Measurements from ENCODE around the gene BACH2.

The BACH2 gene

DNA sequence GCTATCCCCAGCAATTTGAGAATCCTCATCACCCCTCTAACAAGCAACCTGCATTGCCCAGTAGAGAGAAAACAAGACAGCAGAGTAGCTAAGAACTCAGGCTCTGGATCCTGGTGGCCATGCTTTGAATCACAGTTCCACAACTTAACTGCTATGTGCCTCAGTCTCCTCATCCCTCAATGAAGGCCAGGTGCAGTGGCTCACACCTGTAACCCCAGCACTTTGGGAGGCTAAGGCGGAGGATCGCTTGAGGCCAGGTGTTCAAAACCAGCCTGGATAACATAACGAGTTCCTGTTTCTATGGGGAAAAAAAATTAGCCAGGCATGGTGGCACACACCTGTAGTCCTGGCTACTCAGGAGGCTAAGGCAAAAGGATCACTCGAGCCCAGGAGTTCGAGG lies 23.7 kb downstream of the BACH2 start:
- no peak for DNase-seq (ENCODE audit: insufficient read length)
- FAIRE-seq: no peak
- no peak for TF ChIP-seq TAF1 (IDR thresholded peaks at IDR 0.05; ENCODE audit: borderline replicate concordance, low read depth, low read length)
- TF ChIP-seq POLR2AphosphoS5 (IDR thresholded peaks at IDR 0.05; ENCODE audit: low read depth, low read length): no peak
- no peak for TF ChIP-seq POLR2A (IDR thresholded peaks at IDR 0.05; ENCODE audit: low read depth, low read length)

- no peak for TF ChIP-seq TAF1 (IDR thresholded peaks at IDR 0.05; ENCODE audit: borderline replicate concordance, low read depth, low read length)
- TF ChIP-seq POLR2AphosphoS5 (IDR thresholded peaks at IDR 0.05; ENCODE audit: low read depth, low read length): no peak
- TF ChIP-seq POLR2A (IDR thresholded peaks at IDR 0.05; ENCODE audit: low read depth, low read length): no peak
- no peak for DNase-seq (ENCODE audit: insufficient read length)
- FAIRE-seq: no peak
These were observed 24.8 kb downstream of the BACH2 start for GRCh38 chr6:90271831-90272230.

GRCh38 chr6:90269334-90269733 lies 27.3 kb downstream of the BACH2 start:
- DNase-seq (ENCODE audit: insufficient read length): no peak
- no peak for FAIRE-seq
- TF ChIP-seq POLR2A (IDR thresholded peaks at IDR 0.05; ENCODE audit: low read depth, low read length) (no peak), TAF1 (IDR thresholded peaks at IDR 0.05; ENCODE audit: borderline replicate concordance, low read depth, low read length) (no peak), POLR2AphosphoS5 (IDR thresholded peaks at IDR 0.05; ENCODE audit: low read depth, low read length) (no peak)

DNA sequence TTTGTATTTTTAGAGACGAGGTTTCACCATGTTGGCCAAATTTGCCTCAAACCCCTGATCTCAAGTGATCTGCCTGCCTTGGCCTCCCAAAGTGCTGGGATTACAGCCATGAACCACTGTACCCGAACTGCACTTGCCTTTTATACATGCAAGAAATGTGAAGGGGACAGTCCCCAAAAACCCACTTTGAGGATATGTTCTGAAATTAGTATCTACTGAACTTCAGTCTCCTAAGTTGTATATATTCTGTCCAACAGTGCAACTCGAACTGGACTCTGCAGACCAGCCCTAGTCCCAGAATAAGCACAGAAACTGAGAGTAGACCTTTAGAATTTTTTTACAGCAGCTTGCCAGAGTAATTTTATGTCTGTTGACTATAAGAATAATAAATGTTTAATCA lies 28.5 kb downstream of the BACH2 start:
- FAIRE-seq: no peak
- TF ChIP-seq POLR2AphosphoS5 (IDR thresholded peaks at IDR 0.05; ENCODE audit: low read depth, low read length) (no peak), TAF1 (IDR thresholded peaks at IDR 0.05; ENCODE audit: borderline replicate concordance, low read depth, low read length) (no peak), POLR2A (IDR thresholded peaks at IDR 0.05; ENCODE audit: low read depth, low read length) (no peak)
- no peak for DNase-seq (ENCODE audit: insufficient read length)

DNA sequence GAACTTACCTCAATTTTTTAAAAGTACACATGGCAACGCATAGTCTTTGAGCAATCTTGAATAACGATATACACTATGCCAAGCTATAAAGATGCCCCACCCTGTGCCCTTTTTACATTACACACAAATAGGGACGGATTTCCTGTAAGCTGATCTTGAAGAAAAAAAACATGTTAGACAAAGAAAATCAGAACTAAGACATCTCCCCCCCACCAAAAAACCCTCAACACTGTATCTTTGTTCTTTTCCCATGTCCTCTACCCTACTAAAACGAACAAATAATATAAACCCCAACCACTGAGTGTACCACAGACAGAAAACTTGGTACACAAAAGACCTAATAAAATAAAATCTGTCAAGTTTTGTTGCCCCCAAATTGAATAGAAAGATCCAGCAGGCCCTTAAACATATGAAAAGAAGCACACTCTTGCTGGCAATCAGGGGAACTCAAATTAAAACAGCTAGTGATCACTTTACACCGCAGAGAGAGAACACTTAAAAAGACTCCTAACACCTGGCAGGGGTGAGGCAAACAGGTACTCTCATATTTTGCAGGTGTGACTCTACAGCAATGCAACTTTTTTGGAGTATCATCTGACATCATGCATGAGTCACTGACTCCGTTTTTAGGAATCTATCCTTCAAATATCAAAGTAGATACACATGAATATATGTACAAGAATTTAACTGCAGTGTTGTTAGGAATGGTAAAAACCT lies 29.6 kb downstream of the BACH2 start:
- FAIRE-seq (no peak), DNase-seq (ENCODE audit: insufficient read length) (no peak)
- TF ChIP-seq POLR2A (IDR thresholded peaks at IDR 0.05; ENCODE audit: low read depth, low read length) (no peak), TAF1 (IDR thresholded peaks at IDR 0.05; ENCODE audit: borderline replicate concordance, low read depth, low read length) (no peak), POLR2AphosphoS5 (IDR thresholded peaks at IDR 0.05; ENCODE audit: low read depth, low read length) (no peak)

GRCh38 chr6:90264561-90264960 lies 32.1 kb downstream of the BACH2 start:
- no peak for FAIRE-seq
- DNase-seq (ENCODE audit: insufficient read length): no peak
- no peak for TF ChIP-seq POLR2A (IDR thresholded peaks at IDR 0.05; ENCODE audit: low read depth, low read length)
- no peak for TF ChIP-seq POLR2AphosphoS5 (IDR thresholded peaks at IDR 0.05; ENCODE audit: low read depth, low read length)
- no peak for TF ChIP-seq TAF1 (IDR thresholded peaks at IDR 0.05; ENCODE audit: borderline replicate concordance, low read depth, low read length)

- no peak for TF ChIP-seq TAF1 (IDR thresholded peaks at IDR 0.05; ENCODE audit: borderline replicate concordance, low read depth, low read length)
- no peak for TF ChIP-seq POLR2A (IDR thresholded peaks at IDR 0.05; ENCODE audit: low read depth, low read length)
- no peak for TF ChIP-seq POLR2AphosphoS5 (IDR thresholded peaks at IDR 0.05; ENCODE audit: low read depth, low read length)
- FAIRE-seq: no peak
- DNase-seq (ENCODE audit: insufficient read length): no peak
These were observed 33.0 kb downstream of the BACH2 start for GRCh38 chr6:90263633-90264032.

GRCh38 chr6:90261801-90262200 lies 34.8 kb downstream of the BACH2 start:
- no peak for DNase-seq (ENCODE audit: insufficient read length)
- FAIRE-seq: no peak

DNA sequence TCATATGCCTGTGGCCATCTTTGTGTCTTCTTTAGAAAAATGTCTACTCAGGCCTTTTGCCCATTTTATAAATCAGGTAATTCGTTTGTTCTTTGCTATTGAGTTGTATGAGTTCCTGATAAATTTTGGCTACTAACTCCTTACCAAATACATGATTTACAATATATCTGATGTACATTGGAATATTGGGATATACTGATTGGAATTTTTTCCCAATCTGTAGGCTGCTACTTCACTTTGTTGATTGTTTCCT lies 39.2 kb downstream of the BACH2 start:
- no peak for FAIRE-seq
- TF ChIP-seq TAF1 (IDR thresholded peaks at IDR 0.05; ENCODE audit: borderline replicate concordance, low read depth, low read length): no peak
- TF ChIP-seq POLR2AphosphoS5 (IDR thresholded peaks at IDR 0.05; ENCODE audit: low read depth, low read length): no peak
- no peak for TF ChIP-seq POLR2A (IDR thresholded peaks at IDR 0.05; ENCODE audit: low read depth, low read length)
- no peak for DNase-seq (ENCODE audit: insufficient read length)

More at GRCh38 chr6:90261801-90262200, 34.8 kb downstream of the BACH2 start:
- TF ChIP-seq POLR2A (IDR thresholded peaks at IDR 0.05; ENCODE audit: low read depth, low read length): no peak
- TF ChIP-seq TAF1 (IDR thresholded peaks at IDR 0.05; ENCODE audit: borderline replicate concordance, low read depth, low read length): no peak
- TF ChIP-seq POLR2AphosphoS5 (IDR thresholded peaks at IDR 0.05; ENCODE audit: low read depth, low read length): no peak

GRCh38 chr6:90256698-90257485 lies 39.8 kb downstream of the BACH2 start:
- TF ChIP-seq POLR2A (IDR thresholded peaks at IDR 0.05; ENCODE audit: low read depth, low read length) (no peak), TAF1 (IDR thresholded peaks at IDR 0.05; ENCODE audit: borderline replicate concordance, low read depth, low read length) (no peak), POLR2AphosphoS5 (IDR thresholded peaks at IDR 0.05; ENCODE audit: low read depth, low read length) (no peak)
- no peak for FAIRE-seq
- DNase-seq (ENCODE audit: insufficient read length): no peak

GRCh38 chr6:90253631-90254030 lies 43.0 kb downstream of the BACH2 start:
- DNase-seq (ENCODE audit: insufficient read length) (no peak), FAIRE-seq (no peak)
- TF ChIP-seq TAF1 (IDR thresholded peaks at IDR 0.05; ENCODE audit: borderline replicate concordance, low read depth, low read length) (no peak), POLR2A (IDR thresholded peaks at IDR 0.05; ENCODE audit: low read depth, low read length) (no peak), POLR2AphosphoS5 (IDR thresholded peaks at IDR 0.05; ENCODE audit: low read depth, low read length) (no peak)

Data from GM12892 (cell line).